HG03060 (cell line): ENCODE measurements around the gene LCT.
A peak's percentile ranks its signal among the peaks of the same experiment; 100 is the strongest.
"Not testable (repeated sequence)": the region's sequence is repeated elsewhere in the genome, so short reads cannot be mapped to it uniquely, and the experiment has no call there.

ENCODE experiments used
- ATAC-seq: cut with Tn5 transposase; IDR thresholded peaks from one replicate; pipeline ENCODE4 v1.9.1; 2021; ENCODE audit warnings: low read depth, moderate number of reproducible peaks; ENCODE audit not compliant: unreplicated experiment

Gene LCT

DNA sequence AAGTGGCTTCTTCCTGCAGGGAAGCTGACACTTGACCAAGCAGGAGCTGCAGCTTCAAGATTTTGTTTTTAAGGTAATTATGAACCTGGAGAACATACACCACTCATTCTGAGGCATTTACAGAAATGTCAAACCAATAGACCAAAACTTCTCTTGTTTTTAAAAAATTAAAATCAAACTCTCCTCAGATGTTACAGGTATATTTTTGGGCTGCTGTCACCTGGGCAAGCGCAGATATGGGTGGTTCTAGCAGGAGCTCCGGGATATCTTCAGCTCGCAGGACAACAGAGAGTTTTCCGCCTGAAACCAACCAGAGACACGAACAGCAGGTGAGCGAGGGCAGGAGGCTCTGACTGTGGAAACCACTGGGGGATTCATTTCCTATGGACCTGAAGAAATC, 4.1 kb downstream of the LCT start:
- ATAC-seq = no peak

DNA sequence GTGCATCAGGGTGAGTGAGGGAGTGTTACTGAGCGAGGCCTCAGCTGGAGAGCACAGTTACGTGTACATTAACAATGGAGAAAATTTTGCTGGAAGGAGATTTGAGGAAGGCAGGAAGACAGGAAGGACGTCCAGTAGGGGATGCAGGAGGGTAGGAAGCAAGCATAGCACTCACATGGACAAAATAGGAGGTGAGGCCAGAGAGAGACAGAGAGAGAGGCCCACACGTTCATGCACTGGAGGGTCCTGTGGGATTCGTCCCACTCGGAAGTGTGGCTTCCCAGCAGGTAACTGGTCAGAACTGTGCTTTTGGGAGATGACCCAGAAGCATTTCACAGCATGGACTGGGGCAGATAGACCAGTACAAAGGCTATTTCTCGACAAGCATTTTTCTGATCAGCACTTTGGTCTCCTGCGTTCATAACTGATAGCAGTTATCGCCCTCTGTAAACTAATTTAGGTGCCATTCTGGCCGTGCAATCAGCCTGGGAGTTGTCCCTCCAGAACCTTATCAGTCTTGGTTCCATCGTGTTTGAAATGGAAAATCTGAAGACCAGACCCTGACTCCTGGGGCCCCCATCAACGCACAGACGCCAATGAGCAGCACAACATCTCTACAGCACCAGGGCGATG, 5.7 kb downstream of the LCT start:
- ATAC-seq = no peak

DNA sequence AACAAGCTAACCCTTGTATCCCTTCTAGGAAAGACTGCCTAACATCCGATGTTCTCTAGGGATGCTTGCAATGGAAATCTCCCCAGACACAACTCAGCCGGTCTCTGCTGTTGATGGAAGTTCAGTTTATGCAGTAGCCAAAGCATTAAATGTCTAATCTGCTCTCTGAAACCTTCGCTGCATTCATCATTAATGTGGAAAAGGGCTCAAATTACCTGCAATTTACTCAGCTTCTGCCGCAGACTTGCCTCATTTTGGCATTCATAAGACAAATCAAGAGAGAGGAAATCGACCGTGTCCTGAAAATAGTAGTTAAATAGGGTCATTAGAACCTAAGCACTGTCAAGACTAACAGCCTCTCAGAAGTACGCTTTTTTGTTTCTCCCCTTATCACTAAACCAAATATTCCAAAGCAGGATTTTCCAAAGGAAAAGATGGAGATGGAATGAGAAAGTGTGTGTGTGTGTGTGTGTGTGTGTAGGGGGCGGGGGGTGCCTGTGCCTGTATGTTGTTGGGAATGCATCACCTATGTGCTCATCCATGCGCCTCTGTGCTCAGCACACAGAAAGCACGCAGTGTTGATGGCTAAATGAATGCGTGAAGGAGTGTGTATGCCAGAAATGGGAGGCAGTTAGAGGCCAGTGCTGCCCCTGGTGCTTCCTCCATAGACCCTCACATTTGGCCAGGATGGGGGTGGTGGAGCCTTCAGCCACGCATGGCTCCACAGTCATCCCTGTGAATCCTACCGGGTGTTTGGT, 7.4 kb downstream of the LCT start:
- no peak for ATAC-seq

DNA sequence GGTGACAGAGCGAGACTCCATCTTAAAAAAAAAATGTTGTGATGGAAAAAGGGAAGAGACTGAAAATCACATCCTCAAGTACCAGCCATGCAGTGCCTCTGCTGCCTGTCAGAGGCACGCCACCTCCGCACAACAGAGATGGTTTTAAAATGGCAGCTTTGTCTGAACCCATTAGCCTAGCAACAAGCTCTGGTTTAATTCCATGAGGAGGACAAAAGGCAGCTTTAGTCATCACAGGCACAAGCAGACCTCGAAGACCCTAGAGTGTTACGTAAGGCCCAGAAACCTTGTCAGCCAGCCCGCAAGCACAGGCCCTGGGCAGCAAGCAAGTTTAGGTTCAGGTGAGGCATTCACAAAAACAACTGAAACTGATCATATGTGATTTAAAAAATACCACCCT, 10.4 kb downstream of the LCT start:
- no peak for ATAC-seq

DNA sequence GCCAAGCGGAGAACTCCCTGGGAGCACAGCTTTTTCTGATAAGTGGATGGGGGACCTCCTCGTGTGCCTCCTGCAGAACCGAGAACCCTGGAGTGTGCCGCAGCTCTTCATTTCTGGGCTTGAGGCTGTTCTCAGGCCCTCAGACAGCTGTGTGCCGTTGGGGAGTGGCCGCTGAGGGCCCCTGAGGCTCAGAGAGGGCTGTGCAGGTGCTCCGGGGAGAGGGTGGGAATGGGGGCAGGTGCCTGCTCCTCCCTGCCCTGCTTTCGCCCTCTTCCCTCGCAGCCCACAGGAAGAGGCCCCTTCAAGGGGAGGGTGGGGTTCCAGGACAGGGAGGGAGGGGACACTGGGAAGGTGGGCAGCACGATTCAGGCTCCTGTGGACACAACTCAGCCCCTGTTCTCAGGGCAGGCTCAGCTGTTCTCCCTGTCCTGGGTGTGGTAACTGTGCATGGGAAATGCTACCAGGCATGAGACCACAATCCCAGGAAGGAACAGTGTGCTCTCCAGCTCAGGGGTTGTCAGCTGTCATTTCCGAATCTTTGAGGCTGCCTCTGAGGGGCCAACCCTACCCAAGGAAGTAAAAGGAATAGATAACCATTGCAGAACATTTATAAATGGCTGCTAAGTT, 11.3 kb downstream of the LCT start:
- no peak for ATAC-seq

DNA sequence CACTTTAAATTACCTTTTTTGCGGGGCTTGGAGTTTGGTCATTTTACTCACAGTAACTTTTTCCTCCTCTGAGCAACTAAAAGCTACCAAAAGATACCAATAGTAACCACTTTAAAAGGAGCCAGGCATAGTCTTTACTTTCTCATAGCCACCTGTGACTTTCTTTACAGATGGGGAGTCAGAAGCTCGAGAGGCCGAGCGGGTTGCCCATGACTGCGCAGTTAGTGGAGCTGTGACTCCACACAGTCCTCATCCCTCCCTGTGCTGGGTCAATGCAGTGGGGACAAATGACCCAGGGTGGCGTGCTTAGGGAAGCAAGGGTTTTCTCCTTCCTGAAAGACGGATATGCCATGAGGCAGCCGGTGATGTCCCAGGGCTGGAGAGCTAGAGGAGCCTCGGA, 11.9 kb downstream of the LCT start:
- no peak for ATAC-seq

DNA sequence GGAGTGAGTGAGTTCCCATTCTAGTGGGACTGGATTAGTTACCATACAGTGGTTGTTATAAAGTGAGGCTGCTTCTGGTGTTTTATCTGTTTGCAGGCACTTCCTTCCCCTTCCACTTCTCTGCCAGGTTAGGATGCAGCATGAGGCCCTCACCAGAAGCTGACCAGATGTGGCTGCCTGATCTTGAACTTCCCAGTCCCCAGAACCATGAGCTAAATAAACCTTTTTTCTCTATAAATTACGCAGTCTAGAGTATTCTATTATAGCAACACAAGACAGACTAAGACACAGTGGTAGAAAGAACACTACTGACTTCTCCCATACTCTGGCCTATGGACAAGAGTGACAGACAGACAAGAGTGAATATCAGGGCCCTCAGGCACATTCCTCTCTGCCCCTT, 14.1 kb downstream of the LCT start:
- ATAC-seq = no peak

DNA sequence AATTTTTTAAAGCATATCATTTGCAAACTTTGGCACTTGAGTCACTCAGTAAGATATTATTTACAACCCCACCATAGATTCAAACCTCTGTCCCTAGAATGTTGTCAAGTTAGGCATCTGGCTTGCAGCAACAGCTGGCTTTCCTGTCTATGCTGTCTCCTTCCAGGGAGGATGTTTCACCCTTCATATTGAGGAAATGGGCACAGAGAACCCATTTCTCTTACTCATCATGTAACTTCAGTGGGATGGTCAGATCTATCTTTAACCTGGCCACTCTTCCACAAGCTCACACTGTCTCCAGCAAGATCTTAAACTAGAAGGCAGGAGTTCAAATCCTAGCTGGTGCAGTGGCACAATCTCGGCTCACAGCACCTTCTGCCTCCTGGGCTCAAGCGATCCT, 15.8 kb downstream of the LCT start:
- ATAC-seq = no peak

DNA sequence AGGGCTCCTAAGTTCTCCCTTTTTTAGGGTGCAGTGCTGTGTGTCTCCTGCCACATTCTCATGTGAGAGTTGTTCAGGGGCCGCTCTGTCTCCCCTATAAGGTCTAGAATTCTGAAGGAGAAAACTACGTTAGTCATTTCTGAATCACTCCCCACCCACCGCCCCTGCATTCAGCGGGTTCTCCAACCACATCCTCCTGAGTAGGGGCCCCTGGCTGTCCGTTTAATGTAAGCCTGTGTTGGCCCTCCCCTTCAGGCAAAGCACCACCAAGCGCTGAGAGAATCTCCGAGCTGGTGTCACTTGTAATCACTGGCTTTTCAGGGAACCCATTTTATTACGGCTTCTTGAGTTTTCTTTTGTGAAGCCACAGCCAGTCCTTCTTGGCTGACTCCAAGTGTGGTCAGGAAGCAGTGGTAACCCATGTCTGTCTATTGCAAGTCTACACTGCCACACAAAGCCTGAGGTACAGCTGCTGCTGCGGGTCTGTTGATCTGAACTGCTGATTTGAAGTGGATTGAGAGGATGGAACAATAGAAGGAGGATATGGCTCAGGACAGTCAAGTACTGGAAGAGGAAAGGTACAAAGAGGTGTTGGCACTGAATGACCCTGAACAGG, 16.9 kb downstream of the LCT start:
- ATAC-seq = peak; percentile 61

DNA sequence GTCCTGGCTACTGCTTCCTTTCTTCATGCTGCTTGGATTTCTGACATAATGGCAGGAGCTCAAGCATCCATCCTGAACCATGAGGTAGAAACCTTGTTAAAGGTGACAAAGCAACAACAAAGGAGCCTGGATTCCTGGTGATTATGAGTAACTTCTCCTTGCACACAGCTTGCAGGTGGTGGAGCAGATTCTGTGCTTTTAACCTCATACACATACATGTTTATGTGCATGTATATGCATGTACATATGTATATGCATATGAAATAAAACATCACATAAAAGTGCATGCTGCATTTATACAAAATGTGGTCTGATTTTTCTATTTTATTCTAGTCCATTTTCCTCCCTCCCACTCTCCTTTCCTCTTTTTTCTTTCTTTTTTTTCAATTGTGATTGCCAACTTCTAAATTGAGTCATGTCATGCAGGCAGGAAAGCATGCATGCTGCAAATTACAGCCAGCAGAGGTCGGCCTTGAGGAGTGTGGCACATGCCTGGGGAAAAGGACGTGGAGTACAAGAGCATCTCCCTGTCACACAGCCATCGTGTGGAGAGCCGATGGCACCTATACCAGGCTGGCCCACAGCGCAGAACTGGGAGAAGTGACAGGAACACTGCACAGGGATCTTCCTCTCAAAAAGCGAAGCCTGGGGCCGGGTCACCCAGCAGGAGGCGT, 17.9 kb downstream of the LCT start:
- no peak for ATAC-seq

DNA sequence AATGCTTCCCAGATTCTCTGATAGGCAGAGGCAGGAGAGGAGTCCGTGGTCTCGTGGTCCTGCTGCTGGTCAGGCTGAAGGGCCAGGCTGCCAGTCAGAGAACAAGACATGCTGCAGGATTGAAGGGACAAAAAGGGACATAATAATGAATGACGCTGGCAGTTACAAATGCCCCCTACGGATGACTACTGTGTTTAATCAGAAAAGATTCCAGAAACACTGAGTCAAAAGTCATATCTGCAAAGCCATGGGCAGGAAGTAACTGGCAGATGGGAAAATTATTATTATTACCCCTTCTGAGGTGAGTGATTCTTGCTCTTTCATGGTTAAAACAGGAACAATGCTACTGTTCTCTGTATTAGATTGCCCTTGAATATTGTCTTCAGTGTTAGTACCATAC, 19.0 kb downstream of the LCT start:
- no peak for ATAC-seq

DNA sequence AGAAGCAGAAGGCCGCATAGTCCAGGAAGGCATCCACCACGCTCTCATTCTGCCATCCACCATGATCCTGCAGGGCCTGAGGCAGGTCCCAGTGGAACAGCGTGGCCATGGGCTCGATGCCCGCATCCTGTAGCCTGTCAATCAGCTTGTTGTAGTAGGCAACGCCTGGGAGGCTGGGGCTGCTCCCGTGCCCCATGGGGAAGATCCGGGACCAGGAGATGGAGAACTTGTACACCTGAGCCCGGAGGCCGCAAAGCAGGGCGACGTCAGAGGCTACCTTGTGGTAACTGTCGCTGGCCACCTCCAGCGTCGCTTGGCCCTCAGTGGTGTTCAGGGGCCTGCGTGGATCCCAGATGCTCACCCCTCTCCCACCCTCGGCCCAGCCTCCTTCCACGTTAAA, 19.5 kb downstream of the LCT start:
- no peak for ATAC-seq

DNA sequence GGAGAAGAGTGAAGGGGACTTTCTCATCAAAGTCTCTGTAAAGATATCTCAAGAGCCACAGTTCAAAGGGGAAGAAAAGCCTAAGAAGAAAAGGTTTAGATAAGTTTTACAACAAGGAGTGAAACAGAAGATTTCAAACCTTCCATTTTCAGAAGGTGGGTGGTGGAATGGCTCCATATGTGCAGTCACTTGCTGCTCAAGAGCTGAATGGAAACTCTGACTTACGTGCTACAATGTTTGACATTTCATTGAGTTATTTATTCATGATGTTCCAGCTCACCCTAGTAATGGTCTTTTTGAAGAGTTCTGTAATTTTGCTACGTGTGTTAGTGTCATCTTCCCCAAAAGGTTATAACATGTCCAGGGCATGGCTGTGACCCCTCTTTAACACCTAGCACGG, 21.7 kb downstream of the LCT start:
- ATAC-seq = no peak

DNA sequence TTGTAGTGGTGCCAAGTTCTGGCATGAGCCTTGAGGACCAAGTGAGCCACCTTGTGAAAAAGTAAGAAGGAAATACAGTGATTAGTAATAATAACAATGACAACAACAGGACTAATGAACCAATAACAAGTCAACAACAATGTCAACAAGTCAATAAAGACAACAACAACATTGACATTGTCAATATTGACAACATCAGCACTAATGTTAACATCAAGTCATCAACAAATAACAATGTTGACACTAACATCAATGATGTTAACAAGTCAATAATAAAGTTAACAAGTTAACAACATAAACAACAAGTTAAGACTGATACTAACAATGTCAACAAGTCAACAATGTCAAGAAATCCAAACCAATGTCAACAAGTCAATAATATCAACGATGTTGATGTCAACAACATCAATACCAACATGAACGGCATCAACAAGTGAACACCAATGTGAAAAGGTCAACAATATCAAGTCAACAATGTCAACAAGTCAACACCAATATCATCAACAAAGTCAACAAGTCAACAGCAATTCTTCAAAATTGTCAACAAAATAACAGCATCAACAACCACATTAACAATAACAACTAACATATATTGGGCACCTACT, 24.0 kb downstream of the LCT start:
- ATAC-seq = no peak

DNA sequence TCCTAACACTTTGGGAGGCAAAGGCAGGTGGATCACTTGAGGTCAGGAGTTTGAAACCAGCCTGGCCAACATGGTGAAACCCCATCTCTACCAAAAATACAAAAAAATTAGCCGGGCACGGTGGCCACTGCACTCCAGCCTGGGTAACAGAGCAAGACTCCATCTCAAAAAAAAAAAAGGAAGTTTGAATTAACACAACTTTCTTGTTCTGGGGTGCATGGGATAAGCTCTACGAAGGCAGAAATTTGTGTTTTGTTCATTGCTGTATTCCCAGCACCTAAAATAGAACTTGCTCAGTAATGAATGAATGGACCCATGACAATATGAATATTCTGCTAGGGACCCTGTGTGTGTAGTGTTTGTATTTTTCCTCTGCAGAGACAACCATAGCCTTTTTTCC, 29.1 kb downstream of the LCT start:
- ATAC-seq = not testable (repeated sequence)

DNA sequence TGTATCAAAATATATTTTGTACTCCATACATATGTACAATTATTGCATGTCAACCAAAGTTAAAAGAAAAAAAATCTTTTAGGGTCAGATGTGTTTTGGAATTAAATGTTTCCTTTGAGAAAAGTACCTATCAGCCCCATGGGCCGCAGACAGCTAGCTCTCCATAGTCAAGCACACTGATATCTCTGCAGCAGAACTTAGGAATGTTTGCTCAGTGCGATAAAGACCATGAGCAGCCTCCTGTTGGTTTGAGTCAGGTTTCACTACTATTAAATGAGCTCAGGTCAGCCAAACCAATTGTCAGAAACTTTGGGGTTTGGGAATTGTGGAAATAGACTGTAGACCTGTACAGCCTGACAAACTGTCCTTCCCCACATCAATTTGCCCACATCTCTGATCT, 33.7 kb downstream of the LCT start:
- ATAC-seq = no peak

DNA sequence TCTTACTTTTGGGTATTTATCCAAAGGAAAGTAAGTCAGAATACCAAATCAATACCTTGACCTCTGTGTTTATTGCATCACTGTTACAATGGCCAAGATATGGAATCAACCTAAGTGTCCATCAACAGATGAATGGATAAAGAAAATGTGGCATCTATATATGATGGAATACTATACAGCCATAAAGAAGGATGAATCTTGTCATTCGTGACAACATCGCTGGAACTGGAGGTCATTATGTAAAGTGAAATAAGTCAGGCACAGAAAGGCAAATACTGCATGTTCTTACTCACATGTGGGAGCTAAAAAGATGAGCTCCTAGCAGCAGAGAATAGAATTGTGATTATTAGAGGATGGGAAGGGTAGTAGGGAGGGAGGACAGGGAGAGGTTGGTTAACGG, 34.6 kb downstream of the LCT start:
- ATAC-seq = no peak

DNA sequence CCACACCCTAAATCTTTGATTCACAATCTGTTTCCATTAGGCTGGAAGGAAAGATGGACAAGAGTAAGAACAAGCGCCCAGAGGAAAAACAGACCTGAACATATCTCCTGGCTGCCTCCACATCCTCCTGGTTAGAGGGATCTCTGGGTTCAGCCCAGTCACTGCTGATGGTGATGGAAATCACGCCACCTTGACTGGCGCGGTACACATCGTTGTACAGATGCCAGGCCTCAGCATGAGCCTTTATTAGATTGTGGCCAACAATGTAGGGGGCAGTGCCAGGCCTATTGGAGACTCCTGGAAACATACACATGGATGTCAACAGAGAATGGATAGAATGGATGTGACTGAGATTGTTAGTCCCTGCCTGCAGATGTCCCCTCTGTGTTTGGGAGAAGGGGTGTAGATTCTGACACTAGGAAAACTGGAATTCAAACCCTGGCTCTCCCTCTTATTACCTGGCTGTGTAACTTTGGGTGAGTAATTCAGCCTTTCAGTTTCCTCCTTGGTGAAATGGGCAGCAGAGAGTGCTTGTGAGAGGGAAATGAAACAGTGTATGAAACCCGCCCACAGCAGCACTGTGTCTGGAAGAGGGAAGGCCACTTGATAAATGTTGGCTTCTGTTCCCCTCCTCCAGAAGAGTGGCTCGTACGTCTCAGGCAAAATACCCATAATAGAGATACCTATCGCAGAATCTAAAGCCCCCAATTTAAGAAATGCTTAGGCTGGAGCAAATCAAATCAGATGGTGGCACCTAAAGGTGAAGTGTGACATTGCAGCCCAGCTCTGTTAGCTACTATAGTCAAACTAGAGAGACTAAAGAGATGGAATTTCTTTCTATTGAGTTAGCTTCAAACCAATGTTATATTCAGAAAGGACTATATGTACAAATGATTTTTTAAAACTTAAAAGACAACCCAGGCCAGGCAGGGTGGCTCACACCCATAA, 36.2 kb downstream of the LCT start:
- no peak for ATAC-seq

DNA sequence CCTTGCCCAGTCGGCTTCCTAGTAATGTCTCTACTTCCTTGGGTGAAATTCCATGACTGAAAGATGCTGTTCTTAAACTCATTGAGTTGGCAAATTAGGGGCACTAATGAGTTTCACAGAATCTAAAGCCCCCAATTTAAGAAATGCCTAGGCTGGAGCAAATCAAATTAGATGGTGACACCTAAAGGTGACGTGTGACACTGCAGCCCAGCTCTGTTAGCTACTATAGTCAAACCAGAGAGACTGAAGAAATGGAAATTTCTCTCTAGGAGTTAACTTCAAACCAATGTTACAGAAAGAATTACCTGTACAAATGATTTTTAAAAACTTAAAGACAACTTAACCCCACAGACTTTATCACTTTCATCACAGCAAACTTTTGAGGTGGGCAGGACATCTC, 37.2 kb downstream of the LCT start:
- no peak for ATAC-seq

DNA sequence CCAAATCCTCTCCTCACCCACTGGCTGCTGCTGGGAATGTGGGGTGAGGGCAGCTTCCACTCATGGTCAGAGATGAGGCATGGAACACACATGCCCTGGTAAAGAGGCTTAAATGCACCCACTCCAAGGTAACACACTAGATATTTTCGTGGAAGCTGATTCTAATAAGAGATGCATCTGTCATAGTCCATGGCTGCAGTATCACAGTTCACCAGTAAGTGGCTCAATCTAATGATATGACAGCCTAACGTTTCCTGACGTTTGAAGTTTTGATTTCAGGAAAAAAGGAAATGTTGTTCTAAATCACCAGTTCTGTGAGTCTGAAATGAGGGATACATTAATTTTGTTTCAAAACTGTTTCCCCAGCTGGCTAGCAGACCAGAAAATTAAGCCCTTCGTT, 38.2 kb downstream of the LCT start:
- ATAC-seq = no peak
